Measurements from ENCODE around the gene TAF4.

Gene TAF4

DNA sequence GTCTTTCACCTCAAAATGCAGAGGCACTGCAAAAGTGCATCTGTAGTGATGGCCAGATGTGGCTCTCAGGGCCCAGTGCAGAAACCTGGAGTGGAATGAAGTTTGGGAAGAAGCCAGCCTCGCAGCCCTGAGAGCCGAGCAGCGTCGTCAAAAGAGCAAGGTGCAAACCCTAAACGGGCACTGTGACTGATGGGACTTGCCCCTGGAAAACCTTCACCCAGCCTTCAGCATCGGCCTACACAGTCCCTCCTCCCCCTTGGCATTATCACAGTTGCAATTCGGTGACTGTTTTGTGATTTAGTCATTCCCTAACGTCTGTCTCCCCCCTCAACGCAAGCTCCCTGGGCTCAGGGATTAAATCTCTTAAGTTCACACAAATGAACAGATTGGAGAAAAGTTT, 38.6 kb downstream of the TAF4 start:
- no peak overlapping the region for H3K9ac ChIP-seq (ENCODE audit: low read length)

DNA sequence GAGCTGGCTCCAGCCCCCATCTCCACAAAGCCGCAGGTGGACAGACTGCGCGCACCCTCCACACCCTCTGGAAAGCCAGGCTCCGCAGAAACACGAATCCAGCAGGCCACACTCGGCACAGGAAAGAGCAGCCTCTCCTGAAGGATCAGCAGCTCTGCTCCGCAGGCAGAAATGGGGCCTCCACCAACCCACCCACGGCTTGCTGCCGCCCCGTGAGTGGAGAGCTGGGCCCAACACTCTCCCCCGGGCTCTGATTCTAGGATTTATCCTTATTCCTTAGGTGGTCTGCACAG, 39.2 kb downstream of the TAF4 start:
- Histone ChIP-seq H3K27ac (ENCODE audit: low read depth, low read length) (no peak overlapping the region), H3K9me3 (ENCODE audit: control insufficient read depth, insufficient read depth, low read depth, low read length) (no peaks in the 10 kb centered on the region), H3K9ac (ENCODE audit: low read length) (no peak overlapping the region), H3K36me3 (ENCODE audit: control insufficient read depth, insufficient read depth, low read length) (no peaks in the 10 kb centered on the region), H3K4me1 (ENCODE audit: control insufficient read depth, insufficient read depth, low read length) (peaks cover 19% of the 10 kb centered on the region), H3K4me3 (ENCODE audit: low read depth, low read length) (no peak overlapping the region), H3K27me3 (ENCODE audit: control insufficient read depth, insufficient read depth, low read length) (no peaks in the 10 kb centered on the region)

More for the DNA sequence above, 38.6 kb downstream of the TAF4 start:
- H3K36me3 ChIP-seq (ENCODE audit: control insufficient read depth, insufficient read depth, low read length) = no peaks in the 10 kb centered on the region
- H3K9me3 ChIP-seq (ENCODE audit: control insufficient read depth, insufficient read depth, low read depth, low read length) = no peaks in the 10 kb centered on the region
- H3K4me3 ChIP-seq (ENCODE audit: low read depth, low read length) = no peak overlapping the region
- H3K27ac ChIP-seq (ENCODE audit: low read depth, low read length) = no peak overlapping the region
- no peaks in the 10 kb centered on the region for H3K27me3 ChIP-seq (ENCODE audit: control insufficient read depth, insufficient read depth, low read length)
- peaks cover 17% of the 10 kb centered on the region for H3K4me1 ChIP-seq (ENCODE audit: control insufficient read depth, insufficient read depth, low read length)

DNA sequence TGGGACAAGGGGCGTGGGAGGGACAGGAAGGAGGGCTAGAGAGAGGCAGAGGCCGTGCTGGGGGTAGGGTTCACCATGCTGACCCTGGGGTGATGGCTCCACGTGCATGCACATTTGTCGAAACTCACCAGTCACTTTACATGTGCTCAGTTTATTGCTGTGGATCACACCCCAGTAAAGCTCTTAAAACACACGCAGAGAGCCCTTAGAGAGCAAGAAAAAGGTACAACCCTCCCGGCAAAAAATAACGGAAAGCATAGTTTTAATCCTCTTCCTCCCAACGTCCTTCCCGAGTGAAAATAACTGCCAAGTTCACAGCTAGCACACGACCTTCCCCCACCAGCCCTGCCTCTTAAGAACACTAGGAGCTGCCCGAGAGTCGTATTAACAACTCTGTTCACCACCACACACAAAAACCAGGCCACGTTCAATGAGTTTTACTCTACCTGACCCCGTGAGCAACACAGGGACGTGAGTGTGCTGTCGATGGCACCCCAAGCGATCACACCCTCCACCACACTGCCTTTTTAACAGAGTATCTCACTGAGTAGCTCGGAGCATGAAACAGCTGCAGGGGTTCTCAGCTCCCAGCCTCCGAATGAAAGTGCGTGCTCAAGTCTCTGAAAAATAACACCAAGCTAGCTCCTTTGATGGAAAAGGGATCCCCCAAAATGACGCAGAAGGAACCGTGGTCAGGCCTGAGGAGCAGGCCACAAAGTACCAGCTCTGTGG, 39.7 kb downstream of the TAF4 start:
- Histone ChIP-seq H3K9me3 (ENCODE audit: control insufficient read depth, insufficient read depth, low read depth, low read length) (no peaks in the 10 kb centered on the region), H3K27me3 (ENCODE audit: control insufficient read depth, insufficient read depth, low read length) (no peaks in the 10 kb centered on the region), H3K36me3 (ENCODE audit: control insufficient read depth, insufficient read depth, low read length) (no peaks in the 10 kb centered on the region), H3K9ac (ENCODE audit: low read length) (no peak overlapping the region), H3K4me3 (ENCODE audit: low read depth, low read length) (no peak overlapping the region), H3K4me1 (ENCODE audit: control insufficient read depth, insufficient read depth, low read length) (peaks cover 19% of the 10 kb centered on the region), H3K27ac (ENCODE audit: low read depth, low read length) (no peak overlapping the region)

DNA sequence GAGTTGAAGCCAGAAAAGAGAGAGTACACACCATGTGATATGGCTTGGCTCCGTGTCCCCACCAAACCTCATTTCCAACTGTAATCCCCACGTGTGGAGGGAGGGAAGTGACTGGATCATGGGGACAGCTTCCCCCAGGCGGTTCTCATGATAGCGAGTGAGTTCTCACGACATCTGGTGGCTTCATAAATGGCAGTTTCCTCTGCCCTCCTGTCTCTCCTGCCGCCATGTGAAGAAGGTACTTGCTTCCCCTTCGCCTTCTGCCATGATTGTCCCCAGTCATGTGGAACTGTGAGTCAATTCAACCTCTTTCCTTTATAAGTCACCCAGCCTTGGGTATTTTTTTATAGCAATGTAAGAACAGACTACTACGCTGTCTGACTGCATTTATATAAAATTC, 40.3 kb downstream of the TAF4 start:
- Histone ChIP-seq H3K4me1 (ENCODE audit: control insufficient read depth, insufficient read depth, low read length) (peaks cover 19% of the 10 kb centered on the region), H3K36me3 (ENCODE audit: control insufficient read depth, insufficient read depth, low read length) (no peaks in the 10 kb centered on the region), H3K9me3 (ENCODE audit: control insufficient read depth, insufficient read depth, low read depth, low read length) (no peaks in the 10 kb centered on the region), H3K4me3 (ENCODE audit: low read depth, low read length) (no peak overlapping the region), H3K9ac (ENCODE audit: low read length) (no peak overlapping the region), H3K27me3 (ENCODE audit: control insufficient read depth, insufficient read depth, low read length) (no peaks in the 10 kb centered on the region), H3K27ac (ENCODE audit: low read depth, low read length) (no peak overlapping the region)

DNA sequence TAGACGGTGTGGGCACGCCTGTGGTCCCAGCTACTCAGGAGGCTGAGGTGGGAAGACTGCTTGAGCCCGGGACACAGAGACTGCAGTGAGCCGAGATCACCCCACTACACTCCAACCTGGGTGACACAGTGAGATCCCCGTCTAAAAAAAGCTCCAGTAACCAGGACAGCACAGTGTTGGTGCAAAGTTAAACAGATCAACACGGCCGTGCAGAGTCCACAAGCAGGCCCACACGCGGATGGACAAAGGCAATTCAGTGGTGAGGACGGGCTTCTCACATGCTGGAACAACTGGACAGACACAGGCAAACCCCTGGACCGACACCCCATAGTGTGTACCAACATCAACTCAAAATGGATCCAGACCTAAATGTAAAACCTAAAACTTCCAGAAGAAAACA, 41.7 kb downstream of the TAF4 start:
- Histone ChIP-seq H3K4me1 (ENCODE audit: control insufficient read depth, insufficient read depth, low read length) (peaks cover 19% of the 10 kb centered on the region), H3K4me3 (ENCODE audit: low read depth, low read length) (no peak overlapping the region), H3K27me3 (ENCODE audit: control insufficient read depth, insufficient read depth, low read length) (no peaks in the 10 kb centered on the region), H3K36me3 (ENCODE audit: control insufficient read depth, insufficient read depth, low read length) (no peaks in the 10 kb centered on the region), H3K9ac (ENCODE audit: low read length) (no peak overlapping the region), H3K9me3 (ENCODE audit: control insufficient read depth, insufficient read depth, low read depth, low read length) (no peaks in the 10 kb centered on the region), H3K27ac (ENCODE audit: low read depth, low read length) (no peak overlapping the region)

DNA sequence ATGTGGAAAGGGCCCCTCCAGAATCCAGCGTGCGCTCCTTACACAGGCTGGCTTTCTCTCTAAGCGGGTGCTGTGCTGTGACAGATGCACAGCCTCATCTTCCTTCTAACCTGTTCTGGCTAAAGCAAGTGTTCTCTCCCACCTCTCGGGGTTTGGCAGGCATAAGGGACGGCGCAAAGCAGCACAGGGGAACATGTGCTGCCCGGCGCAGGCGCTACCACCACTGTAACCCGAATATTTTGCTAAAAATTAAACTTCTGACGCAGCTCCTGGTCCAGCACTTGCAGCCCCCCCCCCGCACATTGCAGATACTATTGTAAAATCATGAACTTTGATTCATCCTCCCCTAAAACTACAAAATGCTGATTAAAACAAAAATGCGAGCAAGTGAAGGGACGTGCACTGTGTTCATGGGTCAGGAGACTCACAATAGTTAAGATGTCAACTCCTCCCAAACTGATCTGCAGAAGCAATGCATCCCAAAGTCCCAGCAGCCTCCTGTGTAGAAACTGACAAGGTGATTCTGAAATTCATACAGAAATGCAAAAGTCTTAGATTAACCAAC, 43.0 kb downstream of the TAF4 start:
- Histone ChIP-seq H3K4me3 (ENCODE audit: low read depth, low read length) (no peak overlapping the region), H3K9ac (ENCODE audit: low read length) (no peak overlapping the region), H3K9me3 (ENCODE audit: control insufficient read depth, insufficient read depth, low read depth, low read length) (no peaks in the 10 kb centered on the region), H3K4me1 (ENCODE audit: control insufficient read depth, insufficient read depth, low read length) (peaks cover 19% of the 10 kb centered on the region), H3K36me3 (ENCODE audit: control insufficient read depth, insufficient read depth, low read length) (no peaks in the 10 kb centered on the region), H3K27ac (ENCODE audit: low read depth, low read length) (no peak overlapping the region), H3K27me3 (ENCODE audit: control insufficient read depth, insufficient read depth, low read length) (no peaks in the 10 kb centered on the region)

DNA sequence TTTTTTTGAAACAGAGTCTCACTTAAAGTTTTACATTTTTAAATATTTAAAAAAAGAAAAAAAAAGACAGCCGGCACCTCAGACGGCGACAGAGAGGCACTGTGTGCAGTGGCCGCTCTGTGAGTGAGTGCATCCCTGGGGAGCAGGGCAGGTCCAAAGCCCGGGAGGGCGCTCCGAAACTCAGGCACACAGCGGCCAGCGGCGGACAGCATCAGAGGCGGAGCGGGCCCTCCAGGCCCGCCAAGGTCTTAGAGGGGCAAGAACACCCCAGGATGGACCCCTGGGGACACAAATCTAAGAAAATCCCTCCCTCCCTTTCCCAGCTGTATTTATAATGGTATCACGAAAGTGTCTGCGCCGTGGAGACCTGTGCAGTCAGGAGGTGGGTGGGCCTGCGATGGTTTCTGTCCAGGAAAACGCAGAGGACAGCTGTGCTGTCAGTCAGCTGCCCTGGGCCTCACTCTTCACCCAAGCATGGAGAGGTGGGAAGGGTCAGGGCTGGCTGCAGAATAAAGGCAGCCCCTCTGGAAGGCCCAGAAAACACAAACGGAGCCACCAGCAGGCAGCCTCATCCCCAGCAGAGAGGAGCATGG, 43.8 kb downstream of the TAF4 start:
- Histone ChIP-seq H3K4me3 (ENCODE audit: low read depth, low read length) (no peak overlapping the region), H3K27me3 (ENCODE audit: control insufficient read depth, insufficient read depth, low read length) (no peaks in the 10 kb centered on the region), H3K36me3 (ENCODE audit: control insufficient read depth, insufficient read depth, low read length) (no peaks in the 10 kb centered on the region), H3K27ac (ENCODE audit: low read depth, low read length) (no peak overlapping the region; the same call in 1 of the 2 replicates), H3K9ac (ENCODE audit: low read length) (no peak overlapping the region), H3K9me3 (ENCODE audit: control insufficient read depth, insufficient read depth, low read depth, low read length) (no peaks in the 10 kb centered on the region), H3K4me1 (ENCODE audit: control insufficient read depth, insufficient read depth, low read length) (peaks cover 14% of the 10 kb centered on the region)

DNA sequence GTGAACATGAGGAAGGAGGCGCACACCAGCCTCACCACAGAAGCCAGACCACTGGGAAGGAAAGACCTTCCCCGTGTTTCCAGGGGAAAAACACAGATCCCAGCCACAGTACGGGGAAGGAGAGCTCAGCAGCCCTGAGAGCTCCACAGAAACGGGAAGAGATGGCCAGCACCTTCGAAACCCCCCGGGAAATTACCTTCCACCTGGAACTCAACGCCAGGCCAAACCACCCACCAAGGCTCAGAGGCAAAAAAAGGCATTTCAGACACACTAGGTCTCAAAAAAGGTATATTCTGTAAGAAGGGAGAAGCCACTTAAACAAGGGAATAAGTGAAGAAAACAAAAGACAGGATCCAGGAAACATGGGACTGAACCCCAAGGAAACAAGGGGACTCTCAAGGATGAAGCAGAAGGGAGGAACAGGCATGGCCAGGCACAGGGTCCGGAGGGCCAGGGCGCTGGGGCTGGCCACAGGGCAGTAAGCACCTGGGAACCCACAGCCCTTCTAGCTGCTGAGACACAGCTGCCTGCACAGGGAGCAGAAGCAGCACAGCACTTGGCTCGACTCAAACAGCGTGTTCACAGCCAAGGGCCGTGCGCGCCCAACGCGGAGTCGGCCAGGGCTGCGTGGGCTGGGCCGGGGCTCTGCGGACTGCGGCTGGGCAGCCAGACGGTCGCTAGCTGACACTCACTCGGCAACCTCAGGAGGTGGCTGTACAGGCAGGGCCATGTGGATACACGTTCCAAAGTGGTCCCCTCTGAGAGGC, 44.6 kb downstream of the TAF4 start:
- no peak overlapping the region for H3K27ac ChIP-seq (ENCODE audit: low read depth, low read length)
- no peaks in the 10 kb centered on the region for H3K36me3 ChIP-seq (ENCODE audit: control insufficient read depth, insufficient read depth, low read length)
- H3K27me3 ChIP-seq (ENCODE audit: control insufficient read depth, insufficient read depth, low read length) = no peaks in the 10 kb centered on the region
- H3K9ac ChIP-seq (ENCODE audit: low read length) = no peak overlapping the region
- peaks cover 11% of the 10 kb centered on the region for H3K4me1 ChIP-seq (ENCODE audit: control insufficient read depth, insufficient read depth, low read length)
- H3K9me3 ChIP-seq (ENCODE audit: control insufficient read depth, insufficient read depth, low read depth, low read length) = no peaks in the 10 kb centered on the region
- no peak overlapping the region for H3K4me3 ChIP-seq (ENCODE audit: low read depth, low read length)

DNA sequence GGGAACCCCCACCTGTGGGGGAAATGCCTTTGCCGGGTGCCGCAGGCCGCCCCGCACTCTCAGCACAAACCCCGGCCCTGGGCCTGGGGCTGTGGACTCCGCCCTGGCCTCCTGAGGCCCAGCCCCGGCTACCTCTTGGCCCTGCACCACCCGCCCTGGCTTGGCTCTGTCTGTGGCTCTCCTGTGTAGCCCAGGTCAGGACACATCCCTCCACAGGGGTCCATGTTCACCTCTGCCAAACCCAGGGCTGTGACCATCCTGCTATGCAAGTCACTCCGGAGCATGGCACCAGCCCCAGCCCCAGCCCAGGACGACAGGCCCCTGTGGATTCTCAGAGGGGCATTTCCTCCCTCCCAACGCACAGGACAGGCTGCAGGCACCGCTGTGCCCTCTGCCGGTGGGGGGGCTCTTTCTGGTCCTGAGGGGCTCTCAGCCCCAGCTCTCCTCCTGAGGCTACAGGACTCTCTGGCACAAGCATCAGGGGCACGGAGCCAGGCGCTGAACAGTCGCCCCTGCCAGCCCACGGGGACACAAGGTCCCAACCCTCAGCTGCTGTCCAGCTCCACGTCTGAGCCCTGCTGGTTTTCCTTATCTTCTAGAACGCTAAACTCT, 45.7 kb downstream of the TAF4 start:
- Histone ChIP-seq H3K4me1 (ENCODE audit: control insufficient read depth, insufficient read depth, low read length) (peaks cover 7% of the 10 kb centered on the region; the same call in 1 of the 2 replicates), H3K9me3 (ENCODE audit: control insufficient read depth, insufficient read depth, low read depth, low read length) (no peaks in the 10 kb centered on the region), H3K27ac (ENCODE audit: low read depth, low read length) (peak overlapping the region; percentile 62; the same call in 1 of the 2 replicates), H3K27me3 (ENCODE audit: control insufficient read depth, insufficient read depth, low read length) (no peaks in the 10 kb centered on the region), H3K9ac (ENCODE audit: low read length) (no peak overlapping the region), H3K36me3 (ENCODE audit: control insufficient read depth, insufficient read depth, low read length) (0 out of 2 replicates have a peak, but pooled peaks cover 2% of the 10 kb centered on the region), H3K4me3 (ENCODE audit: low read depth, low read length) (no peak overlapping the region)

DNA sequence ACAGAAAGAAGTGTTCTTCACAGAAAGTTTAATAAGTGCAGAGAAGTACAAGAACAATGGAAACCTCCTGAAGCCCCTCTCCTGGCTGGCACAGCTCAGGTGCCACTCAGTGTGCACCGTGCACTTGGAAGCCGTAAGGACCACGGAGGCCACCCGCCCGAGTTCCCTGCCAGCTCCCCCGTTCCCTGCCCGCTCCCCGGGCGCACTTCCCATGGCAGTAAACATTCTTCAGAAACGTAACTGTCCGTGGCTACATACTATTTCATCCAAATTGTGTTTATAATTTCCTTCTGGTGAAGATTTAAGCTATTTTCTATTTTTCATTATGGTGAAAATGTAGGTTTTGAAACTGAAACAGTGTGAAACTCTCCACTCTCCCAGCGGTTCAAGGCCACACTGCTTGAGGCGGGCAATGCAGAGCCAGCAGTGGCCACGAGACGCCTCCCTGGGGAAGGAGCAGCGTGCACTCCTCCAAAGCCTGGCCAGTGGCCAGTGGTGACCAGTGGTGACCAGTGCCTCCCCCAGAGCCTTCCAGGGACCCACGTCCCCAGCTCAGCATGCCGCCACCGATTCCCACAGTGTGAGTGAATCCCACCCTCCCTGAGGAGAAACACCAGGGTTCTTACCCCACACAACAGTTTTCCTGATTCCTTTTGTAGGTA, 46.4 kb downstream of the TAF4 start:
- no peak overlapping the region for H3K4me3 ChIP-seq (ENCODE audit: low read depth, low read length)
- no peak overlapping the region for H3K27ac ChIP-seq (ENCODE audit: low read depth, low read length)
- H3K4me1 ChIP-seq (ENCODE audit: control insufficient read depth, insufficient read depth, low read length) = peaks cover 7% of the 10 kb centered on the region; the same call in 1 of the 2 replicates
- peaks cover 2% of the 10 kb centered on the region; the same call in 1 of the 2 replicates for H3K36me3 ChIP-seq (ENCODE audit: control insufficient read depth, insufficient read depth, low read length)
- no peaks in the 10 kb centered on the region for H3K27me3 ChIP-seq (ENCODE audit: control insufficient read depth, insufficient read depth, low read length)
- no peak overlapping the region for H3K9ac ChIP-seq (ENCODE audit: low read length)
- H3K9me3 ChIP-seq (ENCODE audit: control insufficient read depth, insufficient read depth, low read depth, low read length) = no peaks in the 10 kb centered on the region
